OCI-M2 (cell line): ENCODE data around the gene KRT13.

Experiments
- DNase-seq: peaks from one replicate; lab custom pipeline; 2025; ENCODE audit not compliant: unreplicated experiment; lab: John Stamatoyannopoulos, UW

The KRT13 gene

DNA sequence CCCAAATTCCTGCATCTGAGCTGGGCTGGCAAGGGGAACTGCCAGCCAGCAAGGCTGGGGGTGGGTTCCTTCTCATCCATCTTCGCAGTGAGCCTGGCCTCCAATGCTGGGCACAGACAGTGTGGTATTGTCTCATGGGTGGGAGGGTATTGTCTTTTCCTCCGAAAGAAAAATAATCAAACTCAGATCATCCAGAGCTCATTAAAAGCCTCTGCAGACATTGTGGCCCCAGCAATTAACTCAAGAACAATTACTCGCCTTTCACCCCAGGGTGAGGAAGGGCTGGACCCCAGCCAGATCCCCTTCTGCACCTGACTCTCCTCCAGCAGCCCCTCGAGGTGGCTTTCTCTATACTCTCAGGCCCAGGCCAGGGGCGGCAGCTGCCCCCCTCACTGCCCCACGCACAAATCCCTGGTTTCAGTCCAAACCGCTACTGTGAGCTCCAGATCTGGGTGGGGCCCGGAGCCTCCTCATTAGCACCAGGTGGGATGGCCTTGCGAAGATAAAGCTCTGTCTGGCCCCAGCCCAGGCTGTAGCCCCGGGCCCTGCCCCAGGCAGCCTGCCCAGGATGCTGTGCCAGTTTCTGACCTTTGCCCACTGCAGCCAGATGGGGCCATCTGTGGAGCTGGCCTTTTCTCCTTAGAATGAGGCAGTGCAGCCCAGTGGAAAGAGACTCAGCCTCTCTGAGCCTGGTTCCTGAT is 15.6 kb upstream of the KRT13 start:
- no peak for DNase-seq

DNA sequence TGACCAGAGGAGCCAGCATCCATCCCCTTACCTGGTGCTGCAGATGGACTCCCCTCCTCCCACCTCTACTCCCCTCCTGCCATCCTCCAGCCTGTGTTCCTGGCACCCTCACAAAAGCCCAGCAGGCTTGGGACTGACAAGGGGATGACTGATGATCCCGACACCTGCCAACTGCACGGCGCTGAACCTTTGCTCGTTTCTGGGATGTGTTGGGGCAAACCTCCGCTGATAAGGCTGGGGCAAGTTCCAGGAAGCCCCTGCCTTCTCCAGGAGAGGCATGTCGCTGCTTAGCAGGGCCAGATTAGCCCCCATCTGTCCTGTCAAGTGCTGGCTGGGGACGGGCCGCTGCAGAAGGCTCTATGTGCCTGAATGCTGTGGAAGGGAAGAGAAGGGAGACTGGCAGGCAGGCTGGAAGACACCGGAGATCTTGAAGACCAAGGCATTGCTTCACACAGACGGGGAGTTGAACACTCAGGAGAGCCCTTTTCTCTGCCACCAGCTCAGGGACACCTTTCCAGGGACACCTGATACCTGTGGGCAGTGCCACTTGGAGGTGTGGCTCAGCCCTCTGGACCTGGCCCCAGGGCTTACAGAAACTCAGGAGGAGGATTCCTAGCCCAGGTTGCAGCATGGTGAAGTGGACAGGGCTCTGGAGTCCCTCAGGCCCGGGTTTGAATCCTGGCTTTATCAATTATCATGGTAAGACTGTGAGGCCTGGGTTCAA is 14.3 kb upstream of the KRT13 start:
- DNase-seq, result no peak

DNA sequence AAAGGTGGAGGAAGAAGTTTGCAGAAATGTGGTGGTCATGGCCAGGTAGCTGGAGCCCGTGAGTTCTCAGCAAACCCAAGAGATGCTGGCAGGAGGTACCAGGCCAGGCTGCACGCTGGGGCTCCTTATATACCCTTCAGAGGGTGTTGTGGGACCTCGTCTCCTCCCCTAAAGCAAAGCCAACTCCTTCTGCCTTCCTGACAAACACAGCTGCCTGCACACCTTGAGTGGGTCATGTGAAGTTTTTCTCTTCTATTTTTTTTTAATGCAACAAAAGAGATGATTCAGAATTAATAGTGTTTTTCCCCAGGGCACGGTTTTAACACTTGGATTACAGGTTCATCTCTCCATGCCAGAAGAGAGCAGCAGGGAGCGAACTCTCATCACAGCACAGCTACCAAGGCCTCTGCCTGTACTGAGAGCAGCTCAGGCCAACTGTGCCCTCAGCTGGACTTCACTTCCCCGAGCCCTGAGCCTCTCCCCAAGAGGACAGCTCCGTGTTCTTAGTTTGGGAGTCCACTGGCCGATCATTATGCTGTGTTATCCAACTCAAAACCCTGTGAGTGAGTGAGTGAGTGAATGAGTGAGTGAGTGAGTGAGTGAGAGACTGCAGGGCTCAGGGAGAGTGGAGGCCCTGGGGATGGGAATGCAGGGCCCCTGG is 13.5 kb upstream of the KRT13 start, which contains the start of gene KRT15:
TSS of gene KRT15 (minus strand) at position 102 of the 661 bp plus-strand sequence. CDS start at position 39, 63 bp downstream.
- DNase-seq, result no peak

DNA sequence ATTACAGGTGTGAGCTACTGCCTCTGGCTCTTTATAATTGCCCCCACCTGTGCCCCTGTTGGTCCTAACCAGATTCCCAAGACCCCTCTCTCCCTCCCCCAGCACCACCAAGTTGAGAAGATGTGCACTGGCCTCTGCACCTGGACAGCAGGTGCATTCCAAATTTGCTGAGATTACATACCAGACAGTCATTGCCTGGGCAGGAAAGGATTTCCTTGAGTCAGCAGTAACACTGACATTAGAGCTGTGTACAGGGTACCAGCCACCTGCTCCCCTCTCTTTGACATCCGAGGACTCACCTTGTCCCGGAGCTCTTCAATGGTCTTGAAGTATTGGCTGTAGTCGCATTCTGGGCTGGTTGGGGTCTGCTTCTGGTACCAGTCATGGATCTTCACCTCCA is 12.6 kb upstream of the KRT13 start:
- DNase-seq, result no peak

DNA sequence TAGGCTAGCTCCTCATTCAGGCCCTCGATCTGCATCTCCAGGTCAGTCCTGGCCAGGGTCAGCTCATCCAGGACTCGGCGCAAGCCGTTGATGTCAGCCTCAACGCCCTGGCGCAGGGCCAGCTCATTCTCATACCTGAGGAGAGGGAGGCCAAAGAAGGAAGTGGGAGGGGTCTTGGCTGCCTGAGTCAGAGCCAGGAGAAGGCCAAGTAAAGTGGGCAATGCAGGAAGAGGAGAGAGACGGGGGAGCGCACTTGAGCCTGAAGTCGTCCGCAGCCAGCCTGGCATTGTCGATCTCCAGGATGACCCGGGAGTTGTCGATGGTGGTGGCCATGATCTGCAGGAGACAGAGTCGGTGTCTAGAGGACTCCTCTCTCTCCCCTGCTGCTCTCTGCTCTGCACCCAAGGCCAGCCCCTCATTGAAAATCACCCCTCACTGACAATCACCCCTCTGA is 11.4 kb upstream of the KRT13 start:
- no peak for DNase-seq

DNA sequence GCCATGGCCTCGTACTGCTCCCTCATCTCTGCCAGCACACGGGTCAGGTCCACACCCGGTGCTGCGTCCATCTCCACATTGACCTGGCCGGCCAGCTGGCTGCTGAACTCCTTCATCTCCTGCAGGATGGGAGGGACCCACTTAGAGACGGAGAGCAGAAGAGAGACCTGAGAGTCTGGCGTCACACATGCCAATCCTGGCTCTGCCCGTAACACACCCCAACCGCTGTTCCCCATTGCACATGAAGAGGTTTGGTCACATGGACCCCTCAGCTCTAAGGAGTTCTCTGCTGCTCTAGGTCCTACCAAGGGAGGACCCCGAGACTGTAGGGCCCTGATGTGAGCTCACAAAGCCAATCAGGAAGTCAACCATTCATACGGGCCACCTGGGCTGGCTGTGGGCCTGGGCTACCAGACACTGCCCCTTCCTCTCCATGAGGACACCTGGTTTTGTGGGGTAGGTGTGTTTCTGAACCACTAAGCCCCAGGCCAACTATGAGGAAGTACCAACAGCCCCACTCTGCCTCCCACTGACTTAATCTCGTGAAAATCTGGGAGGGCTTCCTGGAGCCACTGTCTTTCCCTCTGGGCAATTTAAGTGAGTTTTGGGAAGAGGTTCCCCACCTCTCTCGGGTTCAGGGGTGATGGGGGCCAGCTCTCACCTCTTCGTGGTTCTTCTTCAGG is 10.9 kb upstream of the KRT13 start:
- no peak for DNase-seq

DNA sequence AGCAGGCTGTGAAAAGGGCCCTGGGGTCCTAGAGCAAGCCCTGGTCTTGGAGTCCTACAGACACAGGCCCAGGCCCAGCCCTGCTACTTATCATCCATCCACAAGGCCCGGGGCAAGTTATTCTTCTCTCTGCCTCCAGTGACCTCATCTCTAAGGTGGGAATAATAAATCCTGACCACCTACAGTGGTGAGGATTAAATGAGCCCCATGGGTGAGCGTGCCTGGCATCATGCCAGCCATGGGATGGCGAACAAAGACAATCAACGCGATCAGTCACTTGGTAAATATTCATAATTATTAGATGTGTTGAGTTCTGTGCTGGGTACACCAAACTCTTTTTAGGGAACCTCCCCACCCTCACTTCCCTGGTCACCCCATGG is 7.7 kb upstream of the KRT13 start:
- DNase-seq, result no peak

DNA sequence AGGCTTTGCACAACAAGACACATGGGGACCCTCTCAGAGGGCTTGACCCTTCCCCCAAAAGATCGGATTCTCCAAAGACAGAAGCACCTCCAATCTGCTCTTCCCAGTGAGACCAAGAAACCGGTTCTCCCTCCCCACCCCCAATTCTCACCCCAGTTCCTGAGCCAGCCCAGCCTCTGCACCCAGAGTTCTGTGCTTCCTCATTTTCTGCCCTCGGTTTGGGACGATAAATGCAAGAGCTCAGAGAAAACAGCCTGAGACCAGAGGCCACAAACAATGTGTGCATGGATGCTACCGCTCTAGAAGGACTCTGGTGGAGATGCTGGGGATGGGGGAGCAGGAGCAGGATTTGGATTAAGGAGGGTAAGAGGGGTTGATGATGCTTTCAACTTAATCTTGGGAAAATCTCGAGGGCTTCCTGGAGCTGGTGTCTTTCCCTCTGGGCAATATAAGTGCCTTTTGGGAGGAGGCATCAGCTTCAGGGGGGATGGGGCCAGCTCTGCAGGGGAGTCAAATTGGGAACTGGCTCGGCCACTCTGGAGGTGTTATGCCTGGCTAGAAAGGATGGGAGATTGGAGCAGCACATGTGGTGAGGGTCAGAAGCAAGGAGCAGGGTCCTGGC is 7.2 kb upstream of the KRT13 start:
- DNase-seq, result no peak

DNA sequence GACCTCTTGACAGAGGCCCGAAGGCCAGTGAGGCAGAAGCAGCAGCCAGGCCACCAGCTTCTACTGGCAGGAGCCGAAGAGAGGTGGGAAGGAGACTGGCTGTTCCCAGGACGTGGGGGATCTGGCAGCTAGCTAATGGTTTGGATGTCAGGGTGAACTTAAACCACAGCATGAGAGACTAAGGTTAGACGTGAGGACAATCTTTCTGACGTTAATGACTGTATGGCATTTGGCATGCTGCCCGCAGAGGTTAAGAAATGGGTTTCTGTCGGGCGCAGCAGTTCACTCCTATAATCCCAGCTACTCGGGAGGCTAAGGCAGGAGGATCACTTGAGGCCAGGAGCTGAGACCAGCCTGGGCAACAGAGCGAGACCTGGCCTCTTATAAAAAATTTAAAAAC is 6.3 kb upstream of the KRT13 start:
- DNase-seq, result no peak

DNA sequence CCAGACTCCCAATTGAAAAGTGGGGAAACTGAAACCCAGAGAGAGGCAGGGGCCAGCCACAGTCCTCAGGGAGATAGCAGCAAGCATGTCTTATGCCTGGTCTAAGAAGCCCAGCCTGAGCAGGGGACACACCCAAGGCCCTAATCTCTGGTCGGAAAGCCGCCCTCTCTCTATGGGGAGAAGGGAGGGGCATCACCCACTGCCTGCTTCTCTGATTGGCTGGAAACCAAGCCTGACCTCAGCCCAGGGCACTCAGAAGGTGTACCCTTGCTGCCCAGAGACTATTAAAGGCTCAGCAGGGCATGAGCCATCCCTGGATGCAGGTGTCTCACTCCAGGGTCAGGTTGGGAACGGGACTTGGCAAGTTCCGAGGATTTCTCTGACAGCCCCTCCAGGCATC is 5.7 kb upstream of the KRT13 start:
- DNase-seq, result no peak

DNA sequence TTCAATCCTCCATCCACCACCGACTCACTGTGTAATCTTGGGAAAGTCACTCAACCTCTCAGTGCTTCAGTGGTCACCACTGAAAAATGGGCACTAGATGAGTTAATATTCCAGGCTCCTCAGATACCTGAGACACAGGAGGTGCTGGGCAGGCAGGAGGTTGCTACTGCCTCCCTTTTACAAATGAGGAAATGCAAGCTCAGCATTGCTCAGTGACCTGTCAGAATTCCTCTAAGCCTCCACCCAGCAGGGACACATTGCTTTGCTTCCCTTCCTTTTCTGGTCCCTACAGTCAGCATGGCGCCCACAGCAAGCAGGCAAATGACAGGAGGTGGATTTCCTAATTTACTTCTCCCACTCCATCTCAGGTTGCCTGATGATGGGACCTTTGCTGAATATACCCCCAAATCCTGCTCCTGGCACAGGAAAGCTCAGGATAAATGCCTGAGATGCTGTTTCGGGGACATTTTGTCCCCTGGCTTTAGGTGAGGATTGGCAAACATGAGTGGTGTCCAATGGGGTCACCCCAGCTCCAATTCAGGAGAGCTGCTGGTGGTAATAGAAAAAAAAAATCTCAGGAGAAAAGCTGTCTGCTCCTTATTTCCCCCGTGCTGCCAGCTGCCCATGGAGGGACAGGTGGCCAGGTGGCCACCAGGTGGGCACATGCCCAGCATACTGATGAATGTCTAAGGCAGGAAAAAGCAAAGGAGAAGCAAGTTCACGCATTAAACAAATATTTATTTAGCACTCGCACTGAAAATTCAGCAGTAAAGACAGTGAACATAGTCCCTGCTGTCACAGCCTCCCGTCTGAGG is 5.0 kb upstream of the KRT13 start:
- DNase-seq, result no peak

DNA sequence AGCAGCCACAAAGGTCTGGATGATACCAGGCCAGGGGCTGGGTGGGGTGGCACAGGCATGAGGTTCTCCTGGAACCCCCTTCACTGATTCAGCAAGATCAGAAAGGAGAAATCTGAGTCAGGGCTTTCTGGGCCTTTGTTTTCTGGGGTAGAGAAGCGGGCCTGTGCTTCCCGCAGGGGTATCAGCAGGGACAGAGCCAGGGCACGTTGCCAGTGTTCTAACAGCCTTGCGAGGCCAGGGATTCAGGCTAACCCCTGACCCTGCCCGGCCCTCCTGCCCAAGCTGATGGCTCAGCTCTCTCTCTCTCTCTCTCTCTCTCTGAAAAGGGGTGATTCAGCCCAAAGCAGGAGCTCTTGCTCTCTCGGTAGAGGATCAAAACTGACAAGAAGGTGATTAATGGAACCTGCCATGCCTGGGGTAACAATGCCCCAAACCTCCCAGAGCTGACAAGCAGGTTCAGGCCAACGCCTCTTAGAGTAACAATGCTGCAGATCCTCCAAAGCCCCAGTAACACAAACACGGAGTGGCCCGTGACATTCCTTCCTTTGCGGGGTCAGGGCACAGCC is 2.0 kb upstream of the KRT13 start:
- no peak for DNase-seq

DNA sequence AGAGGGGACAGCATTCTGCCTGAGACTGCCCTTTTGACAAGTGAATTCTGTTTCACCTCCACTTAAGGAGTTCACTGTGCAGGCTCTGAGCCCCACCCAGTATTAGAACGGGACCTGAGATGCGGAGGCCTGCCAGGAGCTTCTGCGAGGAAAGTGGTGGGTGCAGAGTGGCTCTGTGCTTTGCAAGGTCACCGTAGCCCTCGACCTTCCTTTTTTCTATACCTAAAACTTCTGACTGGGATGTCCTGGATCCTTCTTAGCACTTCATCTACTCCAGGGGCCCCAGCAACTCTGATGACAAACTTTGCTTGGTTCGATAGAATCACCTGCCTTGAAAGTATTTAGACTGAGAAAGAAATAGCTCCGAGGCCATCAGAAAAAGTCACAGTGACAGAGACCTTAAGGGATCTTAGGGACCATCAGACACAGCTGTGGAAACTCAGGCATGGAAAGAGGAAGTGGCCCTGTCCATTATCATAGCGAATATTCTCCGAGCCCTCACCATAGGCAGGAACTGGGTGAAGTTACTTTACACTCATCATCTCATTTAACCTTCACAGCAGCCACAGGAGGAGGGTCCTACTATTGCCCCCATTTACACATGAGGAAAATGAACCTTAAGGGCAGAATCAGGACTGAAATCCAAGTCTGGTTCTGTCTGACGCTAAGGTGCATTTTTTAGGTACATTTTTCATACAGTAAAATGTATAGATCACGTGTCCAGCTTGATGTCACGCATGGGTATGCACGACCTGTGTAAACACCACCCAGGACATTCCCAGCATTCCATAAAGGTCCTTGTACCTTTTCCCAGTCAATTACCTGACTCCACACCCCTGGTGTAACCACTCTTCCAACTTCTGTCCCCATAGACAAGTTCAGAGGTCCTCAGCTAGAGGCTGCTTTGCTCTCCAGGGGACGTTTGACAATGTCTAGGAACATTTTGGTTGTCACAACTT is 676 bp upstream of the KRT13 start:
- no peak for DNase-seq

DNA sequence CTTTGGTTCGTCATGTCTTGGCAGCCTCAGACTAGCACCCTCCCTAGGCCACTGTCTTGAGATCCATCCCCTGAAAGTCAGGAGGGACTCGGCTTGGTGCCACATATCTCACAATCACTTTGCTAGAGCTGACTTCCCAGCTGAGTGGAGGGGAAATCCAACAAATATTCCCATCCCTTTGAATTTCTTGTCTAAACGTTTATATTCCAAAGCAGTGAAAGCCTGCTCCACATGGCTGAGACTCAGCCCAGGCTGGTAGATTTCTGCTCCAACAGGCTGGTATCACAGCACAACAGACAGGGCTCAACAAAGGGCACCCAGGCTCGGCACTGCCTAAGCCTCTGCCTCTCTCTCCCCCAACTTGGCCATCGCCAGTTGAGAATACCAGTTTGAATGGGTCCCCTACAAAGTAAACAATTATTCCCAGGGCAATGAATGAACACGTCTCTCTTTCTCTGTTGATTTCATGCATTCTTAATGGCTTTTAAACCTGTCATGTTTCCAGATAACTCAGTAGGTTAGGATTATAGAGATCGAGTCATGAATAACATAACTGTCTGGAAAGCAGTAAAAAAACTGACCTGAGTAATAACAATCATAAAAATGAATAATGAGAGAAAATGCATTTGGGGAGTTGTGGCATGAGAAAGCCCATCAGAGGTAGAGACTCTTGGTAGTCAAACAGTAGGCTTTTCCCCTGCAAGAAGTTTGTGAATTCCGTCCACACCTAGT is 1.0 kb downstream of the KRT13 start:
- no peak for DNase-seq

DNA sequence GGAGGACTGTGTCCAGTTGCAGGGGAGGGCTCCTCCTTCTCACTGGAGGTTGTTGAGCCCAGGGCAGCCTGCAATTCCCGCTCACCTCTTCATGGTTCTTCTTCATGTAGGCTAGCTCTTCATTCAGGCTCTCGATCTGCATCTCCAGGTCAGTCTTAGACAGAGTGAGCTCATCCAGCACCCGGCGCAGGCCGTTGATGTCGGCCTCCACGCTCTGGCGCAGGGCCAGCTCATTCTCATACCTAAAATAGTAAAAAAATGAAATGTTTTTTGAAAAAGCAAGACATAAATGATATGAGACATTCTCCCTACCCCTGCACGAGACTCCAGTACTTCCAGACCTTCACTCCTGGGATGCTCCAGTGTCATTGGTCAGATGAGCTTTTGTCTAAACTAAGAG is 2.2 kb downstream of the KRT13 start:
- DNase-seq, result no peak

DNA sequence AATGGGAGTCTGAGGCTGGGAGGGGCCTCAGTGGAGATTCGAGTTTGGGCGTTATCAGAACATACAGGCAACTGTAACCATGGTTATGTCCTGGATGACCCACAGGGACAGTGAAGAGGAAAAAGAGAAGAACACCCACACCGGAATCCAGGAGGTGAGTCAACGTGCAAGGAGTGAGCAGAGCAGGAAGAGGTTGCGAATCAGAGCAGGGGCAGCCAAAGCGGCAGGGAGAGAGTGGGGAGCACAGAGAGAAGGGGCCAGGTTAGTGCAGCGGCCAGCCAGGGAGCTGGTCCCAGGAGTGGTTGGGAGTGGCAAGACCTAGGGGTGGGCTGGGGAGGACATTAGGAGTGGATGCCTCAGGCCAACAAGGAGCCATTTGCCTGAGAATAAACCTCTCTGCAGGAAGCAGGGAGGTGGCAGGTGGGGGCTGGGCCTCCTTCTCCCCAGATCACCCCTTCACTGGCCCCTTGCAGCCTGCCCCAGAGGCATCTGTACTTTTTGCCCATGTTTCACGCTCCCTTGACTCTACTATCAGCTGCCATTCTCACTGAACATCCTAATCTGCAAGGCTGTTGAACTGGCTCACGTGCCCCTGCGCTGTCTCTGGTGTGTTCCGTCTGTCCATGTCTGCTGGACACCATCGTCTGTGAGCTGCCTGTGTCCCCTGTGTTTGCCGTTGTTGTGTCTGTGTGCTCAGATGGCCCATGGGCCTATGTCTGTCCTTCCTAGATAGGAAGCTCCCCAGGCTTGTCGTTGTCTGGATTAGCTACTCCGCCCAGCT is 5.1 kb downstream of the KRT13 start:
- no peak for DNase-seq

DNA sequence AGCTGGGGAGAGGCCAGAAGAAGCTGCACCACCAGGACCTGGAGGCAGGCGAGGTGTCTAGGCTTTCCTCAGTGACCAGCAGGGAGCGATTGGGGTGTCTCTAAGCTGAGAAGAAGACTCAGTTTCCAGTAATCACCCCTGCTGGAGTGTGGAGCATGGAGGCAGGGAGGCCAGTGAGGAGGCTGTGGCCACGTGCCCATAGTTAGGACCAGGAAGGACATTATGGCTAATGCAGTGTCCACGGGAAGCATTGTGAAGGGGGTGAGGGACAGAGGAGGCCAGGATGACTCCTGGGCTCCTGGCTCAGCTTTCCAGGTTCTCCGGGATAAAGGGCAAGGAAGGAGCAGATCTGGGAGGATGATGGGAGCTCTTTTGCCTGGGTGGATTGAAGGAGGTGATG is 5.7 kb downstream of the KRT13 start:
- no peak for DNase-seq
